Prostate gland (tissue), 2 donors: ENCODE data around the gene KCNS1.

ENCODE experiments used
- CTCF ChIP-seq, 4 experiments: fragments of 200-600 bp in 2 of 4; fragments of 450-650 bp in 2 of 4; sonication (generic) in 2 of 4; IDR thresholded peaks; 1 replicate in 3 of 4; 2 replicates in 1 of 4; pipeline ENCODE4 v1.5.1; 2016 to 2019; ENCODE audit warnings: antibody characterized with exemption in 4 of 4, mild to moderate bottlenecking in 2 of 4, moderate library complexity in 2 of 4
- POLR2A ChIP-seq: fragments of 450-650 bp; IDR thresholded peaks from one replicate; pipeline ENCODE4 v1.6.1; 2016; ENCODE audit warnings: antibody characterized with exemption, mild to moderate bottlenecking
- POLR2AphosphoS5 ChIP-seq: sonication (generic); formaldehyde crosslinking; IDR thresholded peaks from one replicate; pipeline ENCODE4 v1.6.1; 2017; ENCODE audit warnings: antibody characterized with exemption

GRCh38 chr20:45073221-45073620 lies 27.7 kb downstream of the KCNS1 start:
- TF ChIP-seq CTCF (IDR thresholded peaks at IDR 0.05) = no peak
- no peak for TF ChIP-seq POLR2AphosphoS5
- TF ChIP-seq POLR2A = no peak
